H9 (cell line): ENCODE results near the gene SOCS6. TPM values are rescaled to one million over a fixed set of nuclear protein-coding genes. Genes with fewer than 3 reads are reported as not detected.

Experiments
- DNase-seq: peaks from one replicate; pipeline ENCODE4 v3.0.0-alpha.2; 2017
- H2AFZ ChIP-seq: one replicate; pipeline ENCODE4 v1.6.1; 2013; ENCODE audit warnings: mild to moderate bottlenecking, low read length, control low read depth, moderate library complexity
- H2AK5ac ChIP-seq: 2 replicates; pipeline ENCODE4 v1.6.1; 2013; ENCODE audit warnings: low read length, control low read depth, mixed read lengths; ENCODE audit not compliant: insufficient read length
- H2BK120ac ChIP-seq: one replicate; pipeline ENCODE4 v1.6.1; 2013; ENCODE audit warnings: low read depth, mild to moderate bottlenecking, low read length, control low read depth, inconsistent platforms; ENCODE audit not compliant: poor library complexity, severe bottlenecking
- H2BK12ac ChIP-seq: 2 replicates; pipeline ENCODE4 v1.6.1; 2013; ENCODE audit warnings: low read length, control low read depth, mixed read lengths, low read depth; ENCODE audit not compliant: insufficient read length
- H2BK15ac ChIP-seq: 2 replicates; pipeline ENCODE4 v1.6.1; 2013; ENCODE audit warnings: low read depth, low read length, control low read depth
- H2BK20ac ChIP-seq: one replicate; pipeline ENCODE4 v1.6.1; 2013; ENCODE audit warnings: low read depth, mild to moderate bottlenecking, low read length, control low read depth, inconsistent platforms; ENCODE audit not compliant: poor library complexity, severe bottlenecking
- H2BK5ac ChIP-seq: 2 replicates; pipeline ENCODE4 v1.6.1; 2013; ENCODE audit warnings: low read length, control low read depth, mixed read lengths; ENCODE audit not compliant: insufficient read length
- H3K14ac ChIP-seq: 2 replicates; pipeline ENCODE4 v1.6.1; 2013; ENCODE audit warnings: low read length, control low read depth; ENCODE audit not compliant: insufficient read depth
- H3K18ac ChIP-seq: 2 replicates; pipeline ENCODE4 v1.6.1; 2013; ENCODE audit warnings: low read depth, mild to moderate bottlenecking, mixed read lengths, low read length, control low read depth; ENCODE audit not compliant: insufficient read length
- H3K23ac ChIP-seq: 2 replicates; pipeline ENCODE4 v1.6.1; 2013; ENCODE audit warnings: low read length, control low read depth, mixed read lengths, low read depth; ENCODE audit not compliant: insufficient read length
- H3K23me2 ChIP-seq: 2 replicates; pipeline ENCODE4 v1.6.1; 2013; ENCODE audit warnings: low read depth, mild to moderate bottlenecking, mixed read lengths, low read length, control low read depth; ENCODE audit not compliant: insufficient read length, poor library complexity, severe bottlenecking
- H3K27ac ChIP-seq: 2 replicates; pipeline ENCODE4 v1.5.1; 2013; ENCODE audit warnings: low read length, control low read depth, mixed read lengths, low read depth; ENCODE audit not compliant: insufficient read length
- H3K27me3 ChIP-seq: 2 replicates; pipeline ENCODE4 v1.6.1; 2013; ENCODE audit warnings: low read length, control low read depth, inconsistent platforms; ENCODE audit not compliant: insufficient read depth
- H3K4ac ChIP-seq: 2 replicates; pipeline ENCODE4 v1.6.1; 2013; ENCODE audit warnings: low read depth, mild to moderate bottlenecking, control low read depth, inconsistent platforms, low read length, moderate library complexity
- H3K4me1 ChIP-seq: 2 replicates; pipeline ENCODE4 v1.6.1; 2013; ENCODE audit warnings: low read length, control low read depth, inconsistent platforms; ENCODE audit not compliant: insufficient read depth
- H3K4me2 ChIP-seq: 2 replicates; pipeline ENCODE4 v1.6.1; 2013; ENCODE audit warnings: low read length, control low read depth, mixed read lengths; ENCODE audit not compliant: insufficient read length, insufficient read depth
- H3K56ac ChIP-seq: 2 replicates; pipeline ENCODE4 v1.6.1; 2013; ENCODE audit warnings: low read depth, mild to moderate bottlenecking, mixed read lengths, low read length, control low read depth; ENCODE audit not compliant: insufficient read length
- H3K79me1 ChIP-seq: 2 replicates; pipeline ENCODE4 v1.6.1; 2013; ENCODE audit warnings: low read depth, mild to moderate bottlenecking, moderate library complexity, low read length, control low read depth, inconsistent platforms; ENCODE audit not compliant: insufficient read depth, poor library complexity, severe bottlenecking
- H3K79me2 ChIP-seq: 2 replicates; pipeline ENCODE4 v1.6.1; 2013; ENCODE audit warnings: low read length, control low read depth, inconsistent platforms; ENCODE audit not compliant: insufficient read depth
- H3K9ac ChIP-seq: 2 replicates; pipeline ENCODE4 v1.6.1; 2013; ENCODE audit warnings: low read length, control low read depth, mixed read lengths; ENCODE audit not compliant: insufficient read length; ENCODE audit errors: extremely low read depth
- H3K9me3 ChIP-seq: one replicate; pipeline ENCODE4 v1.6.1; 2013; ENCODE audit warnings: low read depth, low read length, inconsistent platforms; ENCODE audit not compliant: control insufficient read depth
- H3T11ph ChIP-seq: one replicate; pipeline ENCODE4 v1.6.1; 2013; ENCODE audit warnings: mild to moderate bottlenecking, low read length, control low read depth, inconsistent platforms
- H4K20me1 ChIP-seq: one replicate; pipeline ENCODE4 v1.6.1; 2013; ENCODE audit not compliant: control insufficient read depth, insufficient read length, insufficient read depth
- H4K5ac ChIP-seq: 2 replicates; pipeline ENCODE4 v1.6.1; 2013; ENCODE audit warnings: low read depth, mild to moderate bottlenecking, mixed read lengths, low read length, control low read depth; ENCODE audit not compliant: insufficient read length
- H4K8ac ChIP-seq: replicated peaks from 2 replicates; pipeline ENCODE4 v1.6.1; 2013; ENCODE audit warnings: low read length, control low read depth, mixed read lengths, low read depth; ENCODE audit not compliant: insufficient read length
- H4K91ac ChIP-seq: 2 replicates; pipeline ENCODE4 v1.6.1; 2013; ENCODE audit warnings: low read depth, mild to moderate bottlenecking, moderate library complexity, mixed read lengths, low read length, control low read depth; ENCODE audit not compliant: insufficient read length
- H3K27ac Mint-ChIP-seq, 3 experiments: 2 replicates in 2 of 3; 3 replicates in 1 of 3; pipeline ENCODE4 v1.8.0; 2020 to 2021; ENCODE audit warnings: mixed read lengths in 3 of 3, mild to moderate bottlenecking in 1 of 3, moderate library complexity in 1 of 3
- H3K27me3 Mint-ChIP-seq: 2 replicates; pipeline ENCODE4 v1.8.0; 2021; ENCODE audit warnings: low read depth, mild to moderate bottlenecking, moderate library complexity, mixed read lengths
- H3K36me3 Mint-ChIP-seq, 3 experiments: 2 replicates in 2 of 3; 3 replicates in 1 of 3; pipeline ENCODE4 v1.8.0; 2020 to 2021; ENCODE audit warnings: low read depth in 3 of 3, mixed read lengths in 3 of 3; ENCODE audit not compliant: insufficient read depth in 1 of 3
- H3K4me1 Mint-ChIP-seq, 2 experiments: 2 replicates each; pipeline ENCODE4 v1.8.0; 2020; ENCODE audit warnings: mixed read lengths in 2 of 2
- H3K4me3 Mint-ChIP-seq, 2 experiments: 2 replicates in 1 of 2; 3 replicates in 1 of 2; pipeline ENCODE4 v1.8.0; 2020 to 2021; ENCODE audit warnings: mild to moderate bottlenecking in 2 of 2, mixed read lengths in 2 of 2, moderate library complexity in 1 of 2
- H3K9me3 Mint-ChIP-seq, 2 experiments: 2 replicates in 1 of 2; 3 replicates in 1 of 2; pipeline ENCODE4 v1.8.0; 2020; ENCODE audit warnings: mild to moderate bottlenecking in 2 of 2, mixed read lengths in 2 of 2, moderate library complexity in 1 of 2
- CTCF ChIP-seq: fragments of 200-600 bp; sonication (generic); conservative IDR thresholded peaks from 3 replicates; pipeline ENCODE4 v1.8.0; 2021; ENCODE audit warnings: antibody characterized with exemption, mild to moderate bottlenecking
- WGBS: extraction: QIAGEN DNeasy Blood & Tissue Kit; methylation state at CpG from one replicate; pipeline ENCODE4 v1.1.7; 2013; ENCODE audit warnings: missing lambda C conversion rate, low lambda C conversion rate, mixed read lengths; ENCODE audit not compliant: insufficient read length; ENCODE audit errors: extremely low coverage; 5-methylcytosine and 5-hydroxymethylcytosine counted together
- total RNA-seq: library from RNA; stranded (reverse); gene quantifications from 2 replicates; pipeline ENCODE4 v1.2.1, GENCODE V29; 2021

SOCS6 gene
- total RNA-seq, 1 experiment from 2014 or later, result 24.5 TPM

GRCh38 chr18:70321616-70322015 is 32.8 kb downstream of the SOCS6 start:
- Histone ChIP-seq H3K9ac (no peak overlapping the region), H2BK12ac (no peak overlapping the region), H3K9me3 (no peaks in the 10 kb centered on the region), H2BK5ac (no peak overlapping the region), H3K23me2 (no peaks in the 10 kb centered on the region), H4K20me1 (no peaks in the 10 kb centered on the region), H3K4ac (no peak overlapping the region), H2BK15ac (no peak overlapping the region), H3T11ph (no peak overlapping the region), H3K27me3 (no peaks in the 10 kb centered on the region), H3K27ac (no peak overlapping the region), H2BK20ac (no peak overlapping the region), H3K4me1 (no peaks in the 10 kb centered on the region), H4K5ac (no peak overlapping the region), H2BK120ac (no peak overlapping the region), H2AFZ (no peak overlapping the region), H3K4me2 (no peak overlapping the region), H3K56ac (no peak overlapping the region), H3K79me2 (peaks cover 8% of the 10 kb centered on the region; the same call in 1 of the 2 replicates), H3K79me1 (no peaks in the 10 kb centered on the region), H3K18ac (no peak overlapping the region), H4K8ac (no peak overlapping the region), H2AK5ac (no peak overlapping the region), H3K23ac (no peak overlapping the region), H3K14ac (no peak overlapping the region), H4K91ac (no peak overlapping the region)
- peaks cover 8 to 20% (median 15%) of the 10 kb centered on the region in 3 experiments; a peak in 6 of 7 replicates for H3K36me3 Mint-ChIP-seq
- no peaks in the 10 kb centered on the region for H3K27me3 Mint-ChIP-seq
- no peak for DNase-seq
- H3K4me3 Mint-ChIP-seq, result no peak overlapping the region
- no CpG with 5 or more reads among the region's 2 CpGs for WGBS
- no peaks in the 10 kb centered on the region for H3K9me3 Mint-ChIP-seq
- H3K4me1 Mint-ChIP-seq, result peaks cover 6% of the 10 kb centered on the region in 2 experiments; a peak in 3 of 4 replicates
- TF ChIP-seq CTCF, result no peak
- no peak overlapping the region for H3K27ac Mint-ChIP-seq
